ENCODE results near the gene BACH2.
A peak's percentile ranks its signal among the peaks of the same experiment; 100 is the strongest.

BACH2 gene

DNA sequence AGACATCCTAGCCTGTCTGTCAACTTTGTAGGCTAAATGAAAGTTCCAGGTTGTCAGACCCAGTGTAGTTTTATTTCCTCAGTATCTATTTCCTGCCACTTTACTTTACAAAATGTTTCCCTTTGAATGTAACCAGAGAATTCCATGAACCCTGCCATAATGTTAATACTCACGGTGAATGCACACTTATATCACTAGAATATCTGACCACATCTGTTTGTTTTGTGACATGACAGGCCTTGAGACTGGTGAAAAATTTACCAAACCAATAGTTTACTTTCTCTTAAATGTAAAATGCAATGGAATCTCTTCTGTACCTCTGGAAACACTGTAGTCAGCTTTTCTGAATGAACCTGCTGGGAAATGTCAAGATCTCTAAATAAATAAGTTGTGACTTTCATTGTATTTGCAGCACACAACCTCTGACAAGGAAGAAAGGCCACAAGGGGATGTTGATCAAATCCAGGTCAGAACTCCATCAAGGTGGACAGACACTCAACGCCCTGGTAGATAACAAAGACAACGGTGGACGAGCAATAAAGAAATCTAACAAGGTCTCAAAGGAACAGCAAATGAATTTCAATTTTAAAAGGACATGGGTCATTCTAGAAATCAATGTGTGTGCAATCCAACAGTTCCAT lies 59.2 kb downstream of the BACH2 start:
- no peak for DNase-seq

DNA sequence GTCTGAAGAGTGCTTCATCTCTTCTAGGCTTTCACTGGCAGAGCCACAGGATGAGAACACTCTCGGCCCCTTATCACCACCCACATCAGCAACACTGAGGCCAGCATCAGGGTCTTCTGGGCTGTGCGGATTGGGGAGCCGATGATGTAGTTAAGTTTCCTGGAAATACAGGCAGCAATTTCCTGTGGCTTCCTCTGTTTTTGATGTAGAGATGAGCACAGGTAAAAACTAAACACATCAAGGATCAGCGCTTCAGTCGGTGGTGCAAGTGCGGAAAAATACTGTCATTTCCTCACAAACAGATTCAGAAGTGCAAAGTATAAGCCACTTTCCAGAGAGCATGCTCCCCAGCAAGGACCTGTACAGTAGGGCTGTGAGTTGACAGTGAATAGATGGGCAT lies 62.6 kb downstream of the BACH2 start:
- peak; percentile 22 to 83 (median 53) for DNase-seq

DNA sequence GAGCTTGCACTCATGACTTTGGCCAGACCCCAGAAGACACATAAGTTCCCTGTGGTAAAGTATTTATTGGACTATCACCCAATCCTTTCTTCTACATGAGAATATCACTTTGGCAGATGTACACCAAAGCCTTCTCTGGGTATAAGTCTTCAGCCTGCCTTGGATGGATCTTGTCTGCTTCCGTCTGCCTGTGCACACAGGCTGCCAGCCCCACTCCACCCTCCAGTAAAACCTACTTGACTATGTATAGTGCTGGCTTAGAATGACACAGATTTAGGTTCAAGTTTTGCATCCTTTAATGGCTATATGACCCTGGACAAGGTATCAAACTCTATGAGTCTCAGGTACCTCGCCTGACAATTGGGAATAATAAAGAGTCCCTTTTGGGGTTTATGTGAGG lies 63.4 kb downstream of the BACH2 start:
- DNase-seq: no peak

DNA sequence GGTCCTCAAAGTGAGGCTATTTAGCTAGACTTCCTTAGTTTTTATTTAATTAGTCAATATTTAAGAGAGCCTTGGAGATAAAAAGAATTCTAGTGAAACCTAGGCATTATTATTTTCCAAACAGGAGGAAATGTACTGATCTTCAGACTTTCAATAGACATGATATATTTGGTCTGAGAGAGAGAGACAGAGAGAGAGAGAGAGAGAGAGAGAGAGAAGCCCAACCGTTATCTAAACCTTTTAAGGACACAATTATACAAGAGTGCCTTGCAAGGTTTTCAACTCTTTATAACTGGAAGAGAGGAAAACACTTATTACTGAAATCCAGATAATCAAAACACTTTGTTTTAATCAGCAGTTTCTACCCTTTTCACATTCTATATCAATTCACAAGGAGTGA lies 64.8 kb downstream of the BACH2 start:
- no peak for DNase-seq

DNA sequence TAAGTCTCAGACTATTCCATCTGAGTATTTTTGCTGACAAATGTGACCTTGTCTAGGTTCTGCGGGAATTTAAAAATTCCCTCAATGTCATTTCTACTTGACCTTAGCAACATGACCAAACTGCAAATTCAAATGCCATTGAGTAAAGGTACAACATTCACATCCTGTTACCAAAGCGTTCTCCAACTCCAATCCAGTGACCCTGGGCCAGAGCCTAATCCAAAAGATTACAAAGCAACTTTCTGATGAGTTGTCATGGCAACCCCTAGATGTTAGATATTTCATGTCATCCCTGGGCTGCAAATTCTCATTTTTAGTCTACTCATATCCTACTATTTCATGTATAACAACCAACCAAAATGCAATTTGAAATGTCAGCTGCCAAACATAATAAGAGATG lies 65.3 kb downstream of the BACH2 start:
- DNase-seq: no peak

DNA sequence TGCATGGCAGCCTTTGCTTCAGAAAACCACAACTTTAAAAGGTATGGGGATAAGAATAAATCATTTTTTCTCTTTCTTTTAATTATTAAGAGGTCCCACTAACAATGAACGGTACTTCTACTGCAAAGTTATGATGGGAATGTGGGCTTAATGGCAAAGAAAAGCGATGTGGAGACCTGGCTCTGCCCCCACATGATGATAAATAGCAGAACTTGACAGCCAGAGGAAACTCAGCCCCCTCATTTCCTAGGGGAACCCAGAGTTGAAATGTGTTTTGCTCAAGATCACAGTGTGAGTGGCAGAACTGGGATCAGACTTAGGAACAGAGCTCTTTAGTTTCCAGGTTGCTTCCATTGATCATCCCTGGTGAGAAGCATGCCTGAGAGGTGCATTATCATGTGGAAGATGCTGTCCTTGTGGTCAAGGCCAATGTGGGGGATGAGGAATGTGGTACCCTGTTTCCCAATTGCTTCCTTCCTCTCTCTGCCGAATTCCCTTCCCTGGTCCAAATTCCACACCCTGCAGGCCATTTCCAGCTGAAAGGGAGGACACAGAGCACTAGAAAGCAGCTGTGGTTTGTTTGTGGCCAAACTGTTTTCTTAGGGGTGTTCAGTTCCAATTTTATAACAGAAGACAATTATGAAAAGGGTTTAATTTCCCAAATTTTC lies 66.0 kb downstream of the BACH2 start:
- DNase-seq: no peak

DNA sequence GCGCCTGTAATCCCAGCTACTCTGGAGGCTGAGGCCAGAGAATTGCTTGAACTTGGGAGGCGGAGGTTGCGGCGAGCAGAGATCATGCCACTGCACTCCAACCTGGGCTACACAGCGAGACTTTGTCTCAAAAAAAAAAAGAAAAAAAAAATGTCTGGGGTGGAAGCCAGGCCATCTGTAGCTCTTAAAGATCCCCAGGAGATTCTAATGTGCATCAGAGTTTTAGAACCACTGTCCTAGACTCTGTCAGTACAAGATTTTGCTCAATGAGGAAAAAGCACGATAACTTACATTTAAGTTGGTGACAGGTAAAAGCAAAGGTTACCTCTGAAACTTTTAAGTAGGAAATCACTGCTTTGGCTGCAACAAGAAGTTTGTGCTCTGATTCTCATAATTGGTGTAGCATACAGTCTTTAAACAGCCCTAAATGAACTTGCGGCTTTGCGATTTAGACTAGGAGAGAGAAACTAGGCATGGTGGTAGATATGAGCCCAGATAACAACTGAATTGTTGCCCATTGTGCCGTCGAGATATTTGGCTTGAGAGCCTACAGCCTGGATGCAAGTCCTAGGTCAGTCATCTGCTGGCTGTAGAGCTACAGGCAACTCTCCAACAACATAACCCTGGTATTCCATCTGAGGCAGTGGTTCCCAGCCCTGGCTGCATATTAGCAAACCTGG lies 67.2 kb downstream of the BACH2 start:
- no peak for DNase-seq

DNA sequence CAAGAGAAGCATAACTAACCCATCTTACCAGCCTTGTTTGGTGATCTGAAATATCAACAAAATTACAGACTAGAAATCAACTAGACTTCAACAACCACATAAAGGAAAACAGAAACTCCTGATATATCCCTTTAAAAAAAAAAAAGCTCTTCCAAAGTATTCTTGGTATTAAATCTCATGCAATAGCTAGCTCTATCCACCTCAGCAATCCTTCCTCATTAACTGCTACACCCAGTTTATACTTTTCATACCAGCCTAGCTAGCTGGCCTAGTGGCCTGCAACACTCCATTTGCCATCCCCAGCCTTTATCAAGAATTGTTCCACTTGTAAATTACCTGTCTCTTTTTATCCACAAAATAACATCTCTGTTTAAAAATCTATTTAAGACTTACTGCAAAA lies 69.0 kb downstream of the BACH2 start:
- DNase-seq: no peak

DNA sequence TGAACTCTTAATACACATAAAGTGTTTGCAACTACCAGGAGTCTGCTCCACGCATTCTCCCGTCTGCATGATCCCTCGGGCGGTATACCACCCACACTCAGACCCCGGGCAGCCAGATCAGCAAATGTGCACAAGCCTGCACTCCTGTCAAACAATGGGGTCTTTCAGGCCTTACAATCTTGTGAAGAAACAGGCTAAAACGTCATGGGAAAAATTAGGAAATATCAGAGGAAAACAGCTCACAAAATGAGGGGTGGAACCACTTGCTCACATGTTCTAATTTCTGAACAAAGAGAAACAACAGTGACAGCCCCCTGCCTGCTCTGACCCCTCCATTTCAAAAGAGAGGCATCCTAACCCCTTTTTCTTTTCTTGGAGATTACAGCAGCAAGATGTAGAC lies 69.4 kb downstream of the BACH2 start:
- no peak for DNase-seq

DNA sequence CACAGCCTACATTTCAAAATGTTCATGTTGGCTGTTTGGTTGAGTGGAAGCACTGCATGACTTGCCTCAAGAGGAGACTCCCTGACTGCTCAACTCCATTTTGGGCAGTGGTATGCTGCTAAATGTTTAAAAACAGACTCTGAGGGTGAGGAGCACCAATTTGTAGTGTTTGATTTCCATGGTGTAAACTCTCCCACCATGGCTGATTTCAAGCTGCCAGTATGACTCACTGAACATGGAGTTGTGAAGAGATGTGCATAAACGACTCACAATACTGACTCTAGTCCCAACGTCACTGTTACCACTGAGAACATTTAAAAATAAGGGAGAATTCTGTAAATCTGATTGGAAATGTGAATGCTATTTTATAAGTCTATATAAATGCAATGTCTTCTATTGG lies 70.4 kb downstream of the BACH2 start:
- no peak for DNase-seq

DNA sequence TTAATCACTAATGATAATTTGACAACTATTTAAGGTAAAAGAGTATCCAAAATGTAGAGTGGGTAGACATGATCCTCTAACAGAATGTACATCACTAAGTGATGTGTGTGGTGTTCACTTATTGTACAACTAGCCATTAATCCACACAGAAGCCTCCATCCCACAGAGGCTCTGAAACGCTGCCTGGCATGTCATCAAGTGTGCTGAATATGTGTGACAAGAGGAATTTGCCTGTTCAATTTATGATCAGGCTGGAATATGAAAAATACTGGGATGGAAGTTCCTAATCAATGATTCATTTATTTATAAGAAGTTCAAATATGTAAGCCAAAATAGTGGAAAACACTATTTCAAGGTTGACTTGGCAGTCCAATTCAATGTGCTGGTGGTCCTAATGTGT lies 72.4 kb downstream of the BACH2 start:
- DNase-seq: no peak

DNA sequence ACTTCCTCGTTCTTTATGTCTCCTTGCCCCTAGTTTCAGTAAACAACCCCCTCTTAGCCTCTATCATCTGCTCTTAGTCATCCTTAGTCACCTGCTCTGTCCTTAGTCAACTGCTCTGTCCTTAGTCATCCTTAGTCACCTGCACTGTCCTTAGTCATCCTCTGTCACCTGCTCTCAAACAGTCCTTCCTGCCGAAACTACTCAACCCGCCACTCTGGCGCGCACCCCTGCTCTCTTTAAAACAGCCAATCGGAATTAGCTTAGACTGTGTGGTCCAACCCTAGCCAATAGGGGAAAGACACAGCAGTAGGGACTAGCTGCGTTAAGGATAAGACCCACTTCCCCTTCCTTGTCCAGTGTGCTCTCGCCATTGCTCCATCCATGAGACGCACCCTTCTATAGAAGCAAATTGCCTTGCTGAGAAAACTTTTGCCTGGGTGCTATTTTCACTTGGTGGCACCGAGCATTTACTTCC lies 73.9 kb downstream of the BACH2 start:
- DNase-seq: no peak

DNA sequence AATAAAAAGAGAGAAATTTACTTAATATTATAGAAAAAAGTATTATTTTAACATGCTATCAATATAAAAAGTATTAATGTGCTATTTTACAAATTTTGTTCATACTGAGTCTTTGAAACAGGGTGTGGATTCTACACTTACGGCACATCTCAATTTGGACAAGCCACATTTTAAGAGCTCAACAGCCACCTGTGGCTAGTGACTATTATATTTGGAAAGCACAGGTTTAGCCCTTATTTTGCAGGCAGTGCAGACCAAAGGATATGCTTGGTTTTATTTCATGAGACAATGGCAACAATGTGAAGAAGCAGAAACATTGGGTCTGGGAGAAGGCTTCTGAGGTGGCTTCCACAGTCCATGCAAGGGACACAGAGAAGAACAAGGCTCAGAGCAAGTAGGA lies 74.6 kb downstream of the BACH2 start:
- DNase-seq: no peak

DNA sequence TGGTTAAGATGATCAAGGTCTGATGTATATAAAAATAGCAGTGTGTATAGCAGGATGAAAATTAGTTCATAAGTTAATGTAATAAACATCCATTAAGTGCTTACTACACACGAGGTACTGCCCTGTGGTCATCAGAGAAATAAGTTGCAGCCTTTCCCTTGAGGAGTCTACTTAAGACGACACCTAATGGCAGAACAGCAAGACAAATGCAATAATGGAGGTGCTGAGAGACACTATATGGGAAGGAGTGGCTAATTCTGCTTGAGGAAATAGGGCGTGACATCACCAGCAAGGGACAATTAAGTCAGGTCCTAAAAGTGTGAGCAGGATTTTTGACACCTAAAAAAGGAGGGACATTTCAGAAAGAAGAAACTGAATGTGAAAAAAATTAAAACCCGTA lies 75.2 kb downstream of the BACH2 start:
- no peak for DNase-seq

DNA sequence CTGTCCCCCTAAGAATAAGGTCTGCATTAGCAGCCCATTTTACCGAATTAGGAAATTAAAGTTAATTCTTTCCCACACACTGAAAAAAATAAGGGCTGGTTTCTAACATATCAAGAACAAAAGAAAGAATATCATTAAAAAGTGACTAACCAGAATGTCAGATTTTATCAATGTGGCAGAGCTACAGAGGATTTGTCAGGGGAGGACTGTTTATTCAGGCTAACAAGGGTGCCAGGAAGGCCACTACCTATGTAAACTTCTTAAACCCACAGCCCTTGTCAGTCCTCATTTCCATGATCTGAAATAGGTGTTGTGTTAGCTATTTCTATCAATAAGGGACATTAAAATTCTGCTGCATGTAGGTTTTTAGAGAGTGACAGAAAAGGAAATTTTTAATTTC lies 76.4 kb downstream of the BACH2 start:
- no peak for DNase-seq

DNA sequence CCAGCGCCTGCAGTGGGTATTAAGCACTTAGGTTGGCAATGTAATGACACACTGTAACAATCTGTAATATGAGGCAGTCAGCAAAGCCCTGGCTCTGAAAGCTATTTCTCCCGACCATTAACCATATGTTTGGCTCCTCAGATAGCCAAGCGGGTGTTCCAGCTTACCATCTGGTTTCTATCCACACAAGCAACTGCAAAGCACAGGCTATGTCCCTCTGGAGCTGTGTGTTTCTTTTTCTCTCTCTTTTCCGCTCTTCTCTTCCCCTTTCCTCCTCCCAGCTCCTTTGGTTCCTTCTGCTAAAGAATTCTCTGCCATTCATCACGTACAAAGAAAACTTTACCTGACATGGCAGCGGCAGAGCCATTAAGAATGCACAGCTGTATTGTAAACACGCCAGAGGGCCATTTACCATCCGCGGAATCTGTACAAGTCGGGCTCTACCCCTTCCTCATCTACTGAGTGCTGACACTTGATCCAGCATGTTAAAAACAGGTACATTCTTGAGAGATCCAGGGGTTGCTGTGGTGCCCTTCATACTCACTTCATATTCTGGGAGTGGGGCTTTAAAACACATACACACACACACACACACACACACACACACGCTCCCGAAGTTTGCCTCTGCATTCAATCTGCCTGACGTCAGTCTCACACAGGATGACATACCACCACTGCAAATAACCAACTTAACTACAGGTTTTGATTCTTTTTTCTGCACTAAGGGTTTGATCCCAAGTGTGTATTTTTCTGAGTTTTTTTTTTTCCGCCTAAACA lies 77.2 kb downstream of the BACH2 start:
- DNase-seq: no peak

DNA sequence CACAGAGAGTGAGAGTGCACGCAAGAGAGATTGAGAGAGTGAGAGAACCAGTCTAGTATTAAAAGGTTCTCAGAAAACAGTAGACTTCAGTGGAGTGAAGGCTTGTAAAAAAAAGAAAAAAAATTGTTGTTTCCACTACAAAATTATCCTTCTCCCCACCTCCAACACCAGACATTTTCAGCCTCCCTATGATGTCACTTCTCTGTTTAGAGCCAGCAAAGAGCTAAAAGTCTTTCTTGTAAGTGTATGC lies 77.8 kb downstream of the BACH2 start:
- DNase-seq: peak in 1 of 5 donors; percentile 21

DNA sequence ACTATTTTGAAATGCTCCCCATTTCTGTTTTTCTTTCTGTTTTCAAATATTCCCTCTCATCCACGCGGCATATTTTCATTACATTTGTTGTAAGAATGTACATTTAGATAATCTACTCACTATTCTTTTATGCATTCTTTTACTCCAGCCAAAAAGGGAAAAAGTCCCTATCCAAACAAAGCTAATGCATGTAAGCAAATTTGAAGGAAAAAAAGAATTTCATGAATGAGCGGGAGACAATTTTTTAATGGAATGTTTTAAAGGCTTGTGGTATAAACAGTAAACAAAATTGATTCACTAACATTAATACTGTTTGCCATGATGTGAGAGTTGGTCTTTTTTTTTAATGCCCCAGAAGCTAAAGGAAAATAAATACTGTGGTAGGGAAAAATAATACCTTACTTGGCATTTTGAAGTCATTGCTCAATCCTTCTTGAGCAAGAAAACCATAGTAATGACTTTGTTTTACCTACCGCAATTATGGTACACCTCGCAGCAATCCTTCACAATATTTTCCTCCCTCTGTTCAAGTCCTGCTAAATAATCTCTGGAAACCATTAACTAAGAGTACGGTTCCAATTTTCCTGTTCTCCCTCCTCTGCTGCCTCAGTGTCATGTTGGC lies 79.0 kb downstream of the BACH2 start:
- no peak for DNase-seq

DNA sequence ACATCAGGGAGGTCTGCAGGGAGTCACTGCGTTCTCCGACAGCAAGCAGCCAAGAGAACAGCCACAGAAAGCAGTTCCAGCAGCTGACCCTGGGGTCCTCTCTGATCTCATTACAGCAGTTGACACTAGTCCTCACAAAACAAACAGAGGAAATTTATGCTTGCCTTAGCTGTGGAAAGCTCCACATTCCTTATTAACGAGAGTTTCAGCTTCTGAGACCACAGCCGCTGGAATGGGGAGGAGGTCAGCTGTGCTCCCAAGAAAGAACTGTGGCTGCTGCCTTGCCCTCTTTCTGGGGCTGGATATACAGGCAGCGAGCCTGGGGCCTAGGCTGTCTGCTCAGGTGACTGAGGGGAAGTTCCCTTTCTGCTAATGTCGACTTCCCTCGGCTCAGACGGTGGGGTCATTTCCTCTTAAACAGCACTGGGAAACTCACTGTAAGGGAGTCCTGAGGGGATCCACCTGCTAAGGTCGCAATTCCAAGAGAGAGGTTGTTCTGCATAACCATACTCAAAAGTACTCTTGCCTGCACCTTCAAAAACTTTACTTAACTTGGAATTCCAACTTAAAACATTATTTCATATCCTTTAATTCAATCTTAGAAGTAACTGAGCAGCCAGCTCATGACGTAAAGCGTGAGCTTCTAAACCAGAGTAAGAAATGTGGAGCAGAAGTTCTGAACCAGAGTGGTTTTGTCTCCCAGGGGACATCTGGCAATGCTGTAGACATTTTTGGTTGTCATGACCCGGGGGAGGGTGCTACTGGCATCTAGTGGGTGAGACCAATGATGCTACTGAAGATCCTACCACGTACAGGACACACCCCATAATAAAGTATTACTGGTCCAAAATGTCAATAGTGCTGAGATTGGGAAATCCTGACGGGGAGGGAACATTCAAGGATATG lies 80.3 kb downstream of the BACH2 start:
- DNase-seq: peak in 3 of 5 donors; percentile 20 to 63 (median 24)

DNA sequence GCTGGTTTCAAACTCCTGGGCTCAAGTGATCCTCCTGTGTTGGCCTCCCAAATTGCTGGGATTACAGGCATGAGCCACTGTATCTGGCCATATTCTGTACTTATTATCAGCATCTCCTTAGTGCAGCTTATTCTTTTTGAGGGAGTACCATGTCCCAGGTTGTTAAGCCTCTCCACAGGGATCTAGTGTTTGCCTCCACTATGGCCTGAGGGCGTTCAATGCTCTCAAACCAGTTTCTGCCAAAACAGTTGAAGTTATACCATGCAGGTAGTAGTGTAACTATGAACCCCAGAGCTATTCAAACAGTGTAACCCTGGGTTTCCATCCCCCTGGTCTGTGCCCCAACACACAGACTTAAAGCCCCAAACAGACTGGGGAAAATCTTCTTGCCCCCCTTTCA lies 81.7 kb downstream of the BACH2 start:
- no peak for DNase-seq

DNA sequence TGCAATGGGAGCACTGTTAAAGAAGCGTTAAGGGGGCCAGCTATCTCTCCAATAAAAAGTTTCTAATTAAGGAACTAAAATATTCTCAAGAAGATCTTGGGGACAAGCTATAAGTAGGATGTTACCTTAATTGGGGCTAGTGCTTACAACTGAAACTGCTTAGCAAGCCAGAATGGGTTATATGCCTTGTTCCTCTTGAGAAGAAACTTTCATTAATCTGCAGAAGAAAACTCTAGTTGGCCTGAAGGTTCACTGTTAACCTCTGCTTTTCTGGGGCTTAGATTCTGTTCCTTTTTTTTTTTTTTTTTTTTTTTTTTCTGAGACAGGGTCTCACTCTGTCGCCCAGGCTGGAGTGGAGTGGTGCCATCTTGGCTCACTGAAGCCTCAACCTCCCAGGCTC lies 82.2 kb downstream of the BACH2 start:
- DNase-seq: no peak

DNA sequence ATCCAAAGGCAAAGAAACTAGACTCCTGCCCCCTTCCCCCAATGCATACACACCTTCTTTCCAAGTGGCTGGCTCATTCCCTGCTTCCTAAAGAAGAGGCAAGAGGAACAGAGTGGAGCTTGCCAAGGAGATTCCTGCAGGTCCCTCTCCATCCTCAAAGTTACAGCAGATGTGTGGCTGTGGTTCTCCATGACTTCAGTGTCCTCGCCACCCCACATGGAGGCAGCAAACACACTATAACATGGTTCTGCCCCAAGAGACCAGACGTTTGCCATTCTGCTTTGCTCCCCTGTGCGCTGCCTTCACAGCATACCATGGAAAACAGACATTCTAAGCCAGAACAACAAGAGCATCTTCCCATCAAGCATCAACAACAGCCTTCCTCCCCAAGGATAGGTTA lies 84.4 kb downstream of the BACH2 start:
- peak in 1 of 5 donors; percentile 23 for DNase-seq
